PC-3 (cell line): ENCODE results near the gene MBOAT7.
"Not testable (repeated sequence)": the region's sequence is repeated elsewhere in the genome, so short reads cannot be mapped to it uniquely, and the experiment has no call there.

Experiments
- CTCF ChIP-seq: fragments of 300-600 bp; sonication (generic); conservative IDR thresholded peaks from 2 replicates; pipeline ENCODE4 v1.5.1; 2017; ENCODE audit warnings: antibody characterized with exemption, low read depth, mild to moderate bottlenecking, low read length
- EZH2phosphoT487 ChIP-seq: fragments of 300-600 bp; sonication (generic); IDR thresholded peaks from 2 replicates; pipeline ENCODE4 v1.6.1; 2018; ENCODE audit warnings: mild to moderate bottlenecking, antibody characterized with exemption, low read length, borderline replicate concordance

DNA sequence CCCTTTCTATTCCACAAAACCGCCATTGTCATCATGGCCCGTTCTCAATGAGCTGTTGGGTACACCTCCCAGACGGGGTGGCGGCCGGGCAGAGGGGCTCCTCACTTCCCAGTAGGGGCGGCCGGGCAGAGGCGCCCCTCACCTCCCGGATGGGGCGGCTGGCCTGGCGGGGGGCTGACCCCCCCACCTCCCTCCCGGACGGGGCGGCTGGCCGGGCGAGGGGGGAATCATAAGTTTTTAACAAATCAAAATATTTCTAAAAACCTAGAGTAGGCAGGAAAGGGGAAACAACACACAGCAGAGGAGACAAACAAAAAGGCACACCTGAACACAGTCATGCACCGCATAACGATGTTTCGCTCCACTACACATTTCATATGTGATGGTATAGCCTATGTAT, 25.4 kb upstream of the MBOAT7 start:
- not testable (repeated sequence) for TF ChIP-seq CTCF, EZH2phosphoT487
